Liver (tissue), 9 donors: ENCODE measurements around the gene LITAFD. TPM values are rescaled to one million over a fixed set of nuclear protein-coding genes. Genes with fewer than 3 reads are reported as not detected.
A peak's percentile ranks its signal among the peaks of the same experiment; 100 is the strongest.

ENCODE experiments used
- DNase-seq: peaks from one replicate; pipeline ENCODE4 v3.0.0-alpha.2; 2017; ENCODE audit warnings: low spot score
- H3K27ac ChIP-seq, 2 donors: one replicate each; pipeline ENCODE4 v1.7.0; 2013; ENCODE audit warnings: inconsistent platforms in 2 of 2, low read length in 2 of 2, control low read depth in 1 of 2, low read depth in 1 of 2, mild to moderate bottlenecking in 1 of 2
- H3K27me3 ChIP-seq, 4 donors: one replicate each; pipeline versions ENCODE4 v1.6.1 to v1.7.0; 2013; ENCODE audit warnings: low read length in 3 of 4, inconsistent platforms in 1 of 4, mild to moderate bottlenecking in 1 of 4, moderate library complexity in 1 of 4; ENCODE audit not compliant: control insufficient read depth in 4 of 4, insufficient read depth in 4 of 4
- H3K36me3 ChIP-seq, 4 donors: one replicate each; pipeline versions ENCODE4 v1.6.1 to v1.7.0; 2013; ENCODE audit warnings: low read length in 3 of 4, mild to moderate bottlenecking in 3 of 4, low read depth in 1 of 4, moderate library complexity in 1 of 4; ENCODE audit not compliant: control insufficient read depth in 4 of 4, insufficient read depth in 3 of 4
- H3K4me1 ChIP-seq, 4 donors: one replicate each; pipeline versions ENCODE4 v1.6.1 to v1.7.0; 2013; ENCODE audit warnings: low read length in 3 of 4, mild to moderate bottlenecking in 3 of 4, moderate library complexity in 1 of 4; ENCODE audit not compliant: control insufficient read depth in 4 of 4, insufficient read depth in 4 of 4
- H3K4me3 ChIP-seq, 3 donors: one replicate each; pipeline versions ENCODE4 v1.6.1 to v1.7.0; 2013; ENCODE audit warnings: low read length in 3 of 3, control low read depth in 1 of 3, low read depth in 1 of 3, mild to moderate bottlenecking in 1 of 3
- H3K9ac ChIP-seq, 2 donors: one replicate each; pipeline ENCODE4 v1.7.0; 2013; ENCODE audit warnings: low read length in 2 of 2, mild to moderate bottlenecking in 2 of 2, moderate library complexity in 2 of 2, control low read depth in 1 of 2, low read depth in 1 of 2
- H3K9me3 ChIP-seq, 4 donors: one replicate each; pipeline versions ENCODE4 v1.6.1 to v1.7.0; 2013; ENCODE audit warnings: low read length in 3 of 4; ENCODE audit not compliant: control insufficient read depth in 4 of 4
- ATF3 ChIP-seq: IDR thresholded peaks from 2 replicates; pipeline ENCODE4 v1.6.1; 2016; ENCODE audit warnings: antibody characterized with exemption
- CTCF ChIP-seq: fragments of 150-350 bp; IDR thresholded peaks from 2 replicates; pipeline ENCODE4 v1.5.1; 2017; ENCODE audit warnings: improper control_type of control experiment, low read depth, low read length; ENCODE audit not compliant: missing input control
- EGR1 ChIP-seq, 2 donors: IDR thresholded peaks; 2 replicates each; pipeline ENCODE4 v1.6.1; 2016 to 2018; ENCODE audit warnings: antibody characterized with exemption in 2 of 2, low read depth in 2 of 2
- FOXA1 ChIP-seq: IDR thresholded peaks from 2 replicates; pipeline ENCODE4 v1.6.1; 2016; ENCODE audit warnings: antibody characterized with exemption
- FOXA2 ChIP-seq: IDR thresholded peaks from 2 replicates; pipeline ENCODE4 v1.6.1; 2016; ENCODE audit warnings: antibody characterized with exemption
- GABPA ChIP-seq, 2 donors: IDR thresholded peaks in 1 of 2; conservative IDR thresholded peaks in 1 of 2; 2 replicates each; pipeline ENCODE4 v1.6.1; 2016; ENCODE audit warnings: antibody characterized with exemption in 2 of 2, mild to moderate bottlenecking in 1 of 2, moderate library complexity in 1 of 2
- HNF4A ChIP-seq, 2 donors: conservative IDR thresholded peaks; 2 replicates each; pipeline ENCODE4 v1.6.1; 2016; ENCODE audit warnings: antibody characterized with exemption in 2 of 2, mild to moderate bottlenecking in 2 of 2
- HNF4G ChIP-seq: IDR thresholded peaks from 2 replicates; pipeline ENCODE4 v1.6.1; 2016; ENCODE audit warnings: antibody characterized with exemption
- JUND ChIP-seq, 2 donors: IDR thresholded peaks; 2 replicates each; pipeline ENCODE4 v1.6.1; 2016; ENCODE audit warnings: antibody characterized with exemption in 2 of 2
- MAX ChIP-seq: IDR thresholded peaks from 2 replicates; pipeline ENCODE4 v1.6.1; 2016; ENCODE audit warnings: antibody characterized with exemption
- NR2F2 ChIP-seq: IDR thresholded peaks from 2 replicates; pipeline ENCODE4 v1.6.1; 2016; ENCODE audit warnings: antibody characterized with exemption
- RAD21 ChIP-seq, 2 donors: IDR thresholded peaks; 2 replicates each; pipeline ENCODE4 v1.6.1; 2016; ENCODE audit warnings: antibody characterized with exemption in 2 of 2, mild to moderate bottlenecking in 2 of 2
- RXRA ChIP-seq, 2 donors: IDR thresholded peaks; 2 replicates each; pipeline ENCODE4 v1.6.1; 2017 to 2018; ENCODE audit warnings: antibody characterized with exemption in 2 of 2, mild to moderate bottlenecking in 1 of 2
- TAF1 ChIP-seq: conservative IDR thresholded peaks from 2 replicates; pipeline ENCODE4 v1.6.1; 2016; ENCODE audit warnings: antibody characterized with exemption, mild to moderate bottlenecking
- YY1 ChIP-seq: IDR thresholded peaks from 2 replicates; pipeline ENCODE4 v1.6.1; 2016; ENCODE audit warnings: antibody characterized with exemption, mild to moderate bottlenecking
- ZBTB33 ChIP-seq: IDR thresholded peaks from 2 replicates; pipeline ENCODE4 v1.6.1; 2016; ENCODE audit warnings: antibody characterized with exemption
- WGBS: extraction: QIAGEN DNeasy Blood & Tissue Kit; methylation state at CpG from one replicate; pipeline ENCODE4 v1.1.7; 2013; 5-methylcytosine and 5-hydroxymethylcytosine counted together
- polyA plus RNA-seq, 2 donors: library from polyadenylated mRNA; stranded (reverse) in 1 of 2; unstranded in 1 of 2; fragments of 200-250 nt in 1 of 2; fragments of >200 nt in 1 of 2; fragmentation: Nextera tagmentation in 1 of 2; extraction: Ambion mirVana in 1 of 2; gene quantifications; one replicate each; pipeline versions ENCODE4 v1.2.1 to v1.2.3, GENCODE V29; 2013 to 2015
- total RNA-seq, 2 donors: library from RNA; depleted of rRNA; stranded (reverse); fragments of >200 nt; gene quantifications; one replicate each; pipeline ENCODE4 v1.2.3, GENCODE V29; 2014
- donor health status: healthy.
- donor health status: healthy.
- donor health status: healthy.
- donor health status: healthy.
- donor health status: healthy.

Gene LITAFD
- total and polyA plus RNA-seq, 4 donors: not detected

- DNase-seq: no peak
- WGBS: 89% methylated on average over 10 of the region's 10 CpGs
Observed at GRCh38 chr16:8846401-8846932, 35.7 kb upstream of the LITAFD start.

GRCh38 chr16:8847145-8847544 is 35.0 kb upstream of the LITAFD start:
- H3K9me3 ChIP-seq: no peaks in the 10 kb centered on the region
- whole genome bisulfite sequencing: 93% methylated on average over 13 of the region's 13 CpGs
- H3K36me3 ChIP-seq: peaks cover 5 to 22% (median 8%) of the 10 kb centered on the region in 4 donors
- no peak for TF ChIP-seq MAX
- no peak for TF ChIP-seq FOXA2
- TF ChIP-seq YY1: no peak
- no peak for TF ChIP-seq NR2F2
- no peak for TF ChIP-seq EGR1 (IDR thresholded peaks at IDR 0.05; ENCODE audit: low read depth in 2 of 2)
- no peak for TF ChIP-seq FOXA1
- no peak for TF ChIP-seq RAD21 (IDR thresholded peaks at IDR 0.05)
- TF ChIP-seq GABPA (IDR thresholded peaks at IDR 0.05 in 1 of 2, conservative IDR thresholded peaks at IDR 0.05 in 1 of 2): no peak
- TF ChIP-seq ATF3: no peak
- no peak for TF ChIP-seq CTCF
- H3K27ac ChIP-seq: no peak overlapping the region
- H3K4me3 ChIP-seq: no peak overlapping the region
- DNase-seq: no peak
- no peak overlapping the region for H3K9ac ChIP-seq
- H3K27me3 ChIP-seq: no peaks in the 10 kb centered on the region
- peaks cover 14 to 21% (median 20%) of the 10 kb centered on the region in 4 donors for H3K4me1 ChIP-seq

More at GRCh38 chr16:8846401-8846932, 35.7 kb upstream of the LITAFD start:
- Histone ChIP-seq H3K36me3 (peaks cover 5 to 22% (median 7%) of the 10 kb centered on the region in 4 donors), H3K4me3 (no peak overlapping the region), H3K27ac (no peak overlapping the region), H3K9me3 (no peaks in the 10 kb centered on the region), H3K27me3 (no peaks in the 10 kb centered on the region), H3K4me1 (peaks cover 11 to 20% (median 17%) of the 10 kb centered on the region in 4 donors), H3K9ac (no peak overlapping the region)
- no peak for TF ChIP-seq EGR1 (IDR thresholded peaks at IDR 0.05; ENCODE audit: low read depth in 2 of 2)
- no peak for TF ChIP-seq TAF1
- TF ChIP-seq CTCF: no peak
- TF ChIP-seq HNF4G: no peak
- TF ChIP-seq FOXA1: no peak
- no peak for TF ChIP-seq HNF4A (conservative IDR thresholded peaks at IDR 0.05)
- no peak for TF ChIP-seq YY1
- TF ChIP-seq JUND (IDR thresholded peaks at IDR 0.05): no peak
- TF ChIP-seq FOXA2: no peak

GRCh38 chr16:8847623-8848022 is 34.5 kb upstream of the LITAFD start:
- Histone ChIP-seq H3K4me1 (peaks cover 14 to 21% (median 20%) of the 10 kb centered on the region in 4 donors), H3K4me3 (no peak overlapping the region), H3K9me3 (no peaks in the 10 kb centered on the region), H3K9ac (no peak overlapping the region), H3K27me3 (no peaks in the 10 kb centered on the region), H3K36me3 (peaks cover 5 to 22% (median 8%) of the 10 kb centered on the region in 4 donors), H3K27ac (peak overlapping the region; percentile 9 to 50)
- WGBS: 98% methylated on average over 15 of the region's 15 CpGs
- no peak for DNase-seq
- TF ChIP-seq YY1 (no peak), FOXA1 (no peak), JUND (IDR thresholded peaks at IDR 0.05) (no peak), GABPA (IDR thresholded peaks at IDR 0.05 in 1 of 2, conservative IDR thresholded peaks at IDR 0.05 in 1 of 2) (no peak), EGR1 (IDR thresholded peaks at IDR 0.05; ENCODE audit: low read depth in 2 of 2) (no peak), RAD21 (IDR thresholded peaks at IDR 0.05) (no peak), RXRA (IDR thresholded peaks at IDR 0.05) (no peak), MAX (no peak), ZBTB33 (no peak), TAF1 (no peak), NR2F2 (no peak)
